Measurements from ENCODE around the gene FAM227A.
"Not testable (repeated sequence)": the region's sequence is repeated elsewhere in the genome, so short reads cannot be mapped to it uniquely, and the experiment has no call there.

The FAM227A gene

GRCh38 chr22:38601221-38601764 is 54.9 kb downstream of the FAM227A start:
- Histone ChIP-seq H3K36me3 (ENCODE audit: control insufficient read depth, insufficient read depth, low read length) (no peaks in the 10 kb centered on the region), H3K4me3 (ENCODE audit: low read length) (no peak overlapping the region), H3K9ac (ENCODE audit: low read length) (no peak overlapping the region), H3K27me3 (ENCODE audit: control insufficient read depth, insufficient read depth, low read length) (no peaks in the 10 kb centered on the region), H3K4me1 (ENCODE audit: control insufficient read depth, insufficient read depth, low read length) (no peaks in the 10 kb centered on the region), H3K9me3 (ENCODE audit: control insufficient read depth, low read length) (no peaks in the 10 kb centered on the region)

- no peak overlapping the region for H3K4me3 ChIP-seq (ENCODE audit: low read length)
Observed at GRCh38 chr22:38599466-38599865, 56.7 kb downstream of the FAM227A start.

GRCh38 chr22:38582923-38583322 is 73.3 kb downstream of the FAM227A start:
- not testable (repeated sequence) for H3K36me3 ChIP-seq (ENCODE audit: control insufficient read depth, insufficient read depth, low read length); H3K9me3 ChIP-seq (ENCODE audit: control insufficient read depth, low read length); H3K9ac ChIP-seq (ENCODE audit: low read length); H3K4me1 ChIP-seq (ENCODE audit: control insufficient read depth, insufficient read depth, low read length); H3K4me3 ChIP-seq (ENCODE audit: low read length); H3K27me3 ChIP-seq (ENCODE audit: control insufficient read depth, insufficient read depth, low read length)

More at GRCh38 chr22:38599466-38599865, 56.7 kb downstream of the FAM227A start:
- Histone ChIP-seq H3K9me3 (ENCODE audit: control insufficient read depth, low read length) (no peaks in the 10 kb centered on the region), H3K27me3 (ENCODE audit: control insufficient read depth, insufficient read depth, low read length) (no peaks in the 10 kb centered on the region), H3K36me3 (ENCODE audit: control insufficient read depth, insufficient read depth, low read length) (no peaks in the 10 kb centered on the region), H3K9ac (ENCODE audit: low read length) (no peak overlapping the region), H3K4me1 (ENCODE audit: control insufficient read depth, insufficient read depth, low read length) (no peaks in the 10 kb centered on the region)

GRCh38 chr22:38578505-38578904 is 77.7 kb downstream of the FAM227A start:
- H3K4me1 ChIP-seq (ENCODE audit: control insufficient read depth, insufficient read depth, low read length) = no peaks in the 10 kb centered on the region
- no peak overlapping the region for H3K9ac ChIP-seq (ENCODE audit: low read length)
- no peaks in the 10 kb centered on the region for H3K27me3 ChIP-seq (ENCODE audit: control insufficient read depth, insufficient read depth, low read length)
- no peaks in the 10 kb centered on the region for H3K9me3 ChIP-seq (ENCODE audit: control insufficient read depth, low read length)
- no peak overlapping the region for H3K4me3 ChIP-seq (ENCODE audit: low read length)
- no peaks in the 10 kb centered on the region for H3K36me3 ChIP-seq (ENCODE audit: control insufficient read depth, insufficient read depth, low read length)

GRCh38 chr22:38572065-38572464 is 84.1 kb downstream of the FAM227A start:
- Histone ChIP-seq H3K4me3 (ENCODE audit: low read length) (no peak overlapping the region), H3K9ac (ENCODE audit: low read length) (no peak overlapping the region), H3K9me3 (ENCODE audit: control insufficient read depth, low read length) (no peaks in the 10 kb centered on the region)

GRCh38 chr22:38570779-38571364 is 85.3 kb downstream of the FAM227A start:
- H3K36me3 ChIP-seq (ENCODE audit: control insufficient read depth, insufficient read depth, low read length) = no peaks in the 10 kb centered on the region
- H3K9me3 ChIP-seq (ENCODE audit: control insufficient read depth, low read length) = no peaks in the 10 kb centered on the region
- H3K9ac ChIP-seq (ENCODE audit: low read length) = peak overlapping the region; percentile 62
- peak overlapping the region; percentile 32 for H3K4me3 ChIP-seq (ENCODE audit: low read length)
- peaks cover 12% of the 10 kb centered on the region for H3K4me1 ChIP-seq (ENCODE audit: control insufficient read depth, insufficient read depth, low read length)
- H3K27me3 ChIP-seq (ENCODE audit: control insufficient read depth, insufficient read depth, low read length) = no peaks in the 10 kb centered on the region

More at GRCh38 chr22:38572065-38572464, 84.1 kb downstream of the FAM227A start:
- no peaks in the 10 kb centered on the region for H3K36me3 ChIP-seq (ENCODE audit: control insufficient read depth, insufficient read depth, low read length)
- H3K4me1 ChIP-seq (ENCODE audit: control insufficient read depth, insufficient read depth, low read length) = peaks cover 12% of the 10 kb centered on the region
- H3K27me3 ChIP-seq (ENCODE audit: control insufficient read depth, insufficient read depth, low read length) = no peaks in the 10 kb centered on the region

GRCh38 chr22:38569972-38570778 is 86.0 kb downstream of the FAM227A start, which contains the start of gene DMC1:
TSS of gene DMC1 (minus strand) at chr22:38570183. CDS start at chr22:38568256, 1,927 bp downstream.
- Histone ChIP-seq H3K27me3 (ENCODE audit: control insufficient read depth, insufficient read depth, low read length) (no peaks in the 10 kb centered on the region), H3K9me3 (ENCODE audit: control insufficient read depth, low read length) (no peaks in the 10 kb centered on the region), H3K4me3 (ENCODE audit: low read length) (peak within 1 kb of the TSS; percentile 48), H3K36me3 (ENCODE audit: control insufficient read depth, insufficient read depth, low read length) (no peaks in the 10 kb centered on the region), H3K4me1 (ENCODE audit: control insufficient read depth, insufficient read depth, low read length) (peaks cover 12% of the 10 kb centered on the region), H3K9ac (ENCODE audit: low read length) (peak within 1 kb of the TSS; percentile 62)

GRCh38 chr22:38569181-38569971 is 86.8 kb downstream of the FAM227A start:
- Histone ChIP-seq H3K9me3 (ENCODE audit: control insufficient read depth, low read length) (no peaks in the 10 kb centered on the region), H3K4me3 (ENCODE audit: low read length) (peak overlapping the region; percentile 48), H3K4me1 (ENCODE audit: control insufficient read depth, insufficient read depth, low read length) (peaks cover 12% of the 10 kb centered on the region), H3K27me3 (ENCODE audit: control insufficient read depth, insufficient read depth, low read length) (no peaks in the 10 kb centered on the region), H3K9ac (ENCODE audit: low read length) (peak overlapping the region; percentile 61), H3K36me3 (ENCODE audit: control insufficient read depth, insufficient read depth, low read length) (no peaks in the 10 kb centered on the region)

GRCh38 chr22:38567531-38568285 is 88.5 kb downstream of the FAM227A start:
- Histone ChIP-seq H3K4me3 (ENCODE audit: low read length) (no peak overlapping the region), H3K4me1 (ENCODE audit: control insufficient read depth, insufficient read depth, low read length) (peaks cover 12% of the 10 kb centered on the region), H3K9ac (ENCODE audit: low read length) (no peak overlapping the region), H3K9me3 (ENCODE audit: control insufficient read depth, low read length) (no peaks in the 10 kb centered on the region), H3K36me3 (ENCODE audit: control insufficient read depth, insufficient read depth, low read length) (no peaks in the 10 kb centered on the region), H3K27me3 (ENCODE audit: control insufficient read depth, insufficient read depth, low read length) (no peaks in the 10 kb centered on the region)

- no peaks in the 10 kb centered on the region for H3K27me3 ChIP-seq (ENCODE audit: control insufficient read depth, insufficient read depth, low read length)
- no peak overlapping the region for H3K4me3 ChIP-seq (ENCODE audit: low read length)
- H3K36me3 ChIP-seq (ENCODE audit: control insufficient read depth, insufficient read depth, low read length) = no peaks in the 10 kb centered on the region
- H3K9me3 ChIP-seq (ENCODE audit: control insufficient read depth, low read length) = no peaks in the 10 kb centered on the region
- no peak overlapping the region for H3K9ac ChIP-seq (ENCODE audit: low read length)
- H3K4me1 ChIP-seq (ENCODE audit: control insufficient read depth, insufficient read depth, low read length) = peaks cover 12% of the 10 kb centered on the region
Observed at GRCh38 chr22:38566726-38567504, 89.3 kb downstream of the FAM227A start.

GRCh38 chr22:38565441-38565840 is 90.8 kb downstream of the FAM227A start:
- Histone ChIP-seq H3K4me3 (ENCODE audit: low read length) (no peak overlapping the region), H3K27me3 (ENCODE audit: control insufficient read depth, insufficient read depth, low read length) (no peaks in the 10 kb centered on the region), H3K9ac (ENCODE audit: low read length) (no peak overlapping the region), H3K36me3 (ENCODE audit: control insufficient read depth, insufficient read depth, low read length) (no peaks in the 10 kb centered on the region), H3K9me3 (ENCODE audit: control insufficient read depth, low read length) (no peaks in the 10 kb centered on the region), H3K4me1 (ENCODE audit: control insufficient read depth, insufficient read depth, low read length) (peaks cover 6% of the 10 kb centered on the region)
